ENCODE data around the gene GRID1.

GRID1 gene

DNA sequence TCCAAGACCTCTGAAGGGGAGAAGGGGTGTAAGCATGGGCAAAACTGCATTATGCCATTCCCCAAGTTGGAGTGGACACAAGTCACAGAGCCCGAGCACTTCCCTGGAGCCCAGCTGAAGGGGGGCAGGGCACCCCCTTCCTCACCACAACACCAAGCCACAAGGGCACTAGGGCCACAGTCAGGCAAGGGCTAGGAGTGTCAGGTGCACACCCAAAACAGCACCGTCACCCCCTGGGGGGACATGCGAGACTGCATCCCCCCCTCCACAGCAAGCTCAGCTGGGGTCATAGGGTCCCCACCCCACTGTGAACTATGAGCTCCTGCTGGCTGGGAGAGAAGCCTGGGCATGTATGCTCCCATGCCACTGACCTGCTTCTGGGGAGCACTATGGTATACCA lies 143.9 kb downstream of the GRID1 start:
- FAIRE-seq, result no peak
- no peak for DNase-seq (ENCODE audit: insufficient read length, low spot score)
- TF ChIP-seq, protein P1, sequence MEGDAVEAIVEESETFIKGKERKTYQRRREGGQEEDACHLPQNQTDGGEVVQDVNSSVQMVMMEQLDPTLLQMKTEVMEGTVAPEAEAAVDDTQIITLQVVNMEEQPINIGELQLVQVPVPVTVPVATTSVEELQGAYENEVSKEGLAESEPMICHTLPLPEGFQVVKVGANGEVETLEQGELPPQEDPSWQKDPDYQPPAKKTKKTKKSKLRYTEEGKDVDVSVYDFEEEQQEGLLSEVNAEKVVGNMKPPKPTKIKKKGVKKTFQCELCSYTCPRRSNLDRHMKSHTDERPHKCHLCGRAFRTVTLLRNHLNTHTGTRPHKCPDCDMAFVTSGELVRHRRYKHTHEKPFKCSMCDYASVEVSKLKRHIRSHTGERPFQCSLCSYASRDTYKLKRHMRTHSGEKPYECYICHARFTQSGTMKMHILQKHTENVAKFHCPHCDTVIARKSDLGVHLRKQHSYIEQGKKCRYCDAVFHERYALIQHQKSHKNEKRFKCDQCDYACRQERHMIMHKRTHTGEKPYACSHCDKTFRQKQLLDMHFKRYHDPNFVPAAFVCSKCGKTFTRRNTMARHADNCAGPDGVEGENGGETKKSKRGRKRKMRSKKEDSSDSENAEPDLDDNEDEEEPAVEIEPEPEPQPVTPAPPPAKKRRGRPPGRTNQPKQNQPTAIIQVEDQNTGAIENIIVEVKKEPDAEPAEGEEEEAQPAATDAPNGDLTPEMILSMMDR (IDR thresholded peaks at IDR 0.05; ENCODE audit: insufficient read depth, missing control alignments), result no peak

DNA sequence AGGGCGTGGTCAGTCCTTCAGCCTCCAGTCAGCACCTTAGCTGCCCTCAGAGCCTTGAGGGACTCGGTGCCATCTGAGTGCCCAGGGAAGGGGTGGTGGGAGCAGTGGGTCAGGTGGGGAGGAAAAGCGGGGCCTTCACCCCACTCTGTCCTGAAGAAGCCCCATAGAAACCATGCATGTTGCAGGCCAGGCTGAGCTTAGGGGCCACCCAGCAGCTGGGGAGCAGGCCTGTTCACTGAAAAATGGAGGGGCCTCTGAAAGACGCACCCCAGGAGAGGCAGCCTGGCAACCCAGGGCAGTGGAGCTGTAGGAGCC lies 144.3 kb downstream of the GRID1 start:
- TF ChIP-seq, protein P1 (IDR thresholded peaks at IDR 0.05; ENCODE audit: insufficient read depth, missing control alignments), result no peak
- FAIRE-seq (no peak), DNase-seq (ENCODE audit: insufficient read length, low spot score) (no peak)

DNA sequence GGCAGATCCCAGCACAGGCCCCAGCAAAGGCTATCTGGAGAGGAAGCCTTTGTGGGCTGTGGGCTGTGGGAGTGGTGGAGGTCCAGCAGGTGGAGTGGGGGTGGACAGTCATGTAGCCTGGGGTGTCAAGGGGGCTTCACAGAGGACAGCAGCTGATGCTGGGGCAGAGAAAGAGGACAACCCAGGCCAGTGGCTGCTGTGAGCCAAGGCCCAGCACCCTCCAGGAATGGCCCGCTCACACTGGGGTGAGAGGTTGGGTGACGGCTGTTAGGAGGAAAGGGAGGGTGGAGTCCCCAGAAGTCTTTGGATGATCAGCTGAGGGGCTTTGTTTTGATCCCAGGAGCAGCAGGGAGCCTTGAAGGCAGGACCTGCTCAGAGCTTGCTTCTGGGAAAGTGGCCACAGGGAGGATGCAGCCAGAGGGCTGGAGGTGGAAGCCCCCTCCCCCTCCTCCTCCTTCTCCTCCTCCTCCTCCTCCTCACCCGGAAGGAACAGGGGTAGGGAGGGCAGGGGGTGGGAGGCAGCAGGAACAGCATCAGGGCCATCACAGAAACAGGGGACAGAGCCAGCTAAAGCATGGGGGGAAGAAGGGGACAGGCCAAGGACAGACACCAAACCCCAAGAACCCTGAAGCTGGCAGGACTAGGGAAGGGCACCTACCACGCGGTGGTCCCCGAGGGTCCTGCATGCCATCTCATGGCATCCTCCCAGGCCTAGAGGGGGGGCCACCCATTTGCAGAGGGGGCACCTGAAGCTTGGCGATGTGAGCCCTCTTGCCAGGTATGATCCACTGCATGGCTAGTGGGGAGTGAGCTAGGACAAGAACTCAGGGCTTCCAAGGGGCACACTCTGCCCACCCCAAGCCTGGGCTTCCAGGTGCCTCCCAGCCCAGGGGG lies 144.9 kb downstream of the GRID1 start:
- TF ChIP-seq, protein P1 (IDR thresholded peaks at IDR 0.05; ENCODE audit: insufficient read depth, missing control alignments), result no peak

DNA sequence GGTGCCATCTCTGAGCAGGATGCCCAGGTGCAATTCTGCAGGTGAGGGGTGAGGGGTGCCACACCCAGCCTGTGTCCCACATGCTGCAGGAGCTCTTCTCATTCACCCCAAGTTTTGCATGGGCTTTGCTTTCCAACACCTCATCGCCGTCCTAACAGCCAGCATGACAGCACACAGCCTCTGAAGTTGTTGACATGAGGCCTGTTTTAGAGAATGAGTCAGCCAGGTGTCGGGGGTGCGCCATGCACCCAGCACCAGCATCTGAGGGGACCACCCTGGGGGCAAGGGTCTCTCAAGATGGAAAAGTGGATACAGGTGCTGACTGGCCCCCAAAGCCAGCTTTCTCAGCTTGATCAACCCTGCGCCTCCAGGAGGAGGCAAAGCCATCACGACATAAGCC lies 146.0 kb downstream of the GRID1 start:
- FAIRE-seq, result no peak
- TF ChIP-seq, protein P1 (IDR thresholded peaks at IDR 0.05; ENCODE audit: insufficient read depth, missing control alignments), result no peak
- no peak for DNase-seq (ENCODE audit: insufficient read length, low spot score)

More for the DNA sequence above, 144.9 kb downstream of the GRID1 start:
- DNase-seq (ENCODE audit: insufficient read length, low spot score) (no peak), FAIRE-seq (no peak)

DNA sequence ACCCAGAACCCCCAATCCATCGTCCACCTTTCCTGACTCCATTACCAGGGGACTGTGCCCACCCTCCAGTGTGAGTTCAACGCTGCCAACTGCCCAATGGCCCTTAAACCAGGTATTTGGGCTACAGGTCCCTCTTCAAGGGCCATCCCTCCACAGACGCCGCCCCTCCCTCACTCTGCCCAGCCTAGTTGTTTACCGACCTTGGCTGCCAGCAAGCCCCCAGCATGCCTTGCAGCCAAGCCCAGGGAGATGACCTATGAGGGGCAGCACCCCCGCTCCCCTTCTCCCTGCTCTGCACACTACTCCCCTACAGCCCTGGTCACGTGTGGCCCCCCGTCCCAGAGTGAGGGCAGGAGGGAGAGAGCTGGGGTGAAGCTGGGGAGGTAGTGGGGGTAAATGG lies 147.3 kb downstream of the GRID1 start:
- DNase-seq (ENCODE audit: insufficient read length, low spot score) (no peak), FAIRE-seq (no peak)
- TF ChIP-seq, protein P1 (IDR thresholded peaks at IDR 0.05; ENCODE audit: insufficient read depth, missing control alignments), result no peak

DNA sequence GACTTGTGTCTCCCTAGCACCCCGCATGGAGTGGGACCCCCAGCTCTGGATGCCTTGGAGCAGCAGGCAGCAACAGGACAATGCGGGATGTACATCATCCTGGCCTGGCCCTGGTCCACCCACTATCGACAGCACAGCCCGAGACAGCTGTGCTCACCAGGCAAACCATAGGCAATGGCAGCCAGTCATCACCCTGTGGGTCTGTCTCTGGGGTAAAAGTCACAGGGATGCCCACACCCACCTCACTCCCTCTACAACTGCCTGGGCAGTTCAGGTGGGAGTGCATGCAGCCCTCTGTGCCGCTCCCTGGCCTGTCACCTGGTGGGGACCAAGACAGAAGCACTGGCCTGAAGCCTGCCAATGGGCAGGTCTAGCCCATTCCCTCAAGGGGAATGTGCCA lies 147.8 kb downstream of the GRID1 start:
- DNase-seq (ENCODE audit: insufficient read length, low spot score) (no peak), FAIRE-seq (no peak)
- TF ChIP-seq, protein P1 (IDR thresholded peaks at IDR 0.05; ENCODE audit: insufficient read depth, missing control alignments), result no peak

DNA sequence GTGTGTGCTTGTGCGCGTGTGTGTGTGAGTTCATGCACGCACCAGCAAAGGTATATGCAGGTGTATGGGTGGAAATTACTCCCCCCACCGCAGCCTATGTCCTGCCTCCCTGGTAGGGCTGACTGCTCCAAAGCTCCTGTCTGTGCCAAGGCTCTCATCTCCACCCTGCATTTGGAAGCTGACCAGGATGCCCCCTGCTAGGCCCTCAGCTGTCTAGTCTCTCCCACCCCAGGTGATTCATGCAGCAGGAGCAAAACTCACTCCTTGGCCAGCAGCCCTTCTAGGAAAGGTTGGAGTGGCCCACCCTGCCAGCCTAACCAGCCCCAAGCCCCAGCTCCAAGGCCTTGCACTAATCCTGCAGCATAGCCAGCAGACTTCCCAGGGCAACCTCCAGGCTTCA lies 148.4 kb downstream of the GRID1 start:
- FAIRE-seq (no peak), DNase-seq (ENCODE audit: insufficient read length, low spot score) (no peak)
- TF ChIP-seq, protein P1 (IDR thresholded peaks at IDR 0.05; ENCODE audit: insufficient read depth, missing control alignments), result no peak
